IPS-18a (cell line): ENCODE data around the gene DCUN1D2.

ENCODE experiments used
- H3K27ac ChIP-seq: one replicate; pipeline ENCODE4 v1.5.1; 2013; ENCODE audit warnings: low read length
- H3K27me3 ChIP-seq: one replicate; pipeline ENCODE4 v1.6.1; 2013; ENCODE audit warnings: mild to moderate bottlenecking, low read length; ENCODE audit not compliant: control insufficient read depth, insufficient read depth
- H3K36me3 ChIP-seq: one replicate; pipeline ENCODE4 v1.6.1; 2013; ENCODE audit warnings: low read depth, low read length; ENCODE audit not compliant: control insufficient read depth
- H3K4me1 ChIP-seq: one replicate; pipeline ENCODE4 v1.6.1; 2013; ENCODE audit warnings: low read depth, low read length; ENCODE audit not compliant: control insufficient read depth
- H3K4me3 ChIP-seq: one replicate; pipeline ENCODE4 v1.5.1; 2013; ENCODE audit warnings: low read length
- H3K9ac ChIP-seq: one replicate; pipeline ENCODE4 v1.6.1; 2013; ENCODE audit warnings: mild to moderate bottlenecking, low read length, moderate library complexity
- H3K9me3 ChIP-seq: one replicate; pipeline ENCODE4 v1.6.1; 2013; ENCODE audit warnings: low read depth, low read length; ENCODE audit not compliant: control insufficient read depth

DCUN1D2 gene

DNA sequence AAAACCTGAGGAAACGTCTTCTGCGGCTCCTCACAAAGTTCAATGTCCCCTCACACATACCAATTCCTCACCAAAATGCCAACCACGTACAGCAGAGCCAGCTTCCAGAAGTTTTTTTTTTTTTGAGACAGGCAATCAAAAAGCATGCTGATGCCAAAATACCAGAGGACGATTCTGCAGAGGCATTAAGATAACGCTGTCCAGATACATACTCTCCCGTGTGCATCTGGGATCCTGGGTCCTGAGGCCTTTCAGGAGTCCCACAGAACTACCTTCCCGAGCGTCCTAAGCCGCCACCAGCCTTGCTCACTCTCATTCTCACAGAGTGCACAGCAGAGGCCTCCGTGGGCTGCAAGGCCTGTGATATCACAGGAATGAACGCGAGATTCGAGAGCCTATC, 5.0 kb downstream of the DCUN1D2 start:
- H3K27ac ChIP-seq: no peak overlapping the region
- H3K36me3 ChIP-seq: peaks cover 1% of the 10 kb centered on the region
- H3K4me1 ChIP-seq: no peaks in the 10 kb centered on the region

DNA sequence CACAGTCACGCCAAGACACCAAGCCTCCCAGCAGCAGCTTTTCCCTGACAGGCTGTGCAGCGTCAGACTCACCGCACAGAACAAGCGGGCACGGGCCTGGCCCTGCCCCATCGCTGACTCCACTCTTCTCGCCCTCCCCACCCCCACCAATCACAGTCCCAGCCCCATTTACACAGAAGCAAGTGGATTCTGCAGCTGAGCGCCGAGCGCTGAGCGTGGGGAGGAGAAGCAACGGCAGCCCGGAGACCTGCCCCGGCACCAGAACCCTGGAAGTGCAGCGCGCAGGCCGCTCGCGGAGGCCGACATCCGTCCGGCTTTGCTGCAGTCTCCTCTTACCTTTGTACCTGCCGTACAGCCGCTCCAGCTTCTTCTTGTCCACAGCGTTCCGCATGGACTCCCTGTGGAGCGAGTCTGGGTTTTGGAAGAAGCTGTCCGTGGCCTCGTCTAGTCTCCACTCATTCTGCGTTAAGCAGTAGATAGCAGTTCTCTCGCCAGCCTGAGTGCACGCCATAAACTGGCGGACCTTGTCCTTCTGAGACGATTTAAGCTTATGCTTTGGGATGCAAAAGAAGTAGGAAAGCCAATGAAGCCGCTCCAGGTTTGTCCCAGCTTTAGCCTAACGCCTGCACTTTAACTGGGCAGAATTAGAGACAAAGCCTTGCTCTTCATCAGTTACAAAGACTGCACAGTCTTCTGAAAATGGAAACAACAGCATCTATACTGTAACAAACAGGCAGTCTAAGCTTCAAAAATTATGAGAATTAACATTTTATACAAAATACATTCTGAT, 6.8 kb downstream of the DCUN1D2 start:
- Histone ChIP-seq H3K4me1 (no peaks in the 10 kb centered on the region), H3K27me3 (no peaks in the 10 kb centered on the region), H3K9ac (no peak overlapping the region), H3K4me3 (no peak overlapping the region), H3K36me3 (peaks cover 20% of the 10 kb centered on the region), H3K27ac (no peak overlapping the region), H3K9me3 (no peaks in the 10 kb centered on the region)

More for the DNA sequence above, 5.0 kb downstream of the DCUN1D2 start:
- H3K9ac ChIP-seq: no peak overlapping the region
- no peaks in the 10 kb centered on the region for H3K9me3 ChIP-seq
- H3K4me3 ChIP-seq: no peak overlapping the region
- no peaks in the 10 kb centered on the region for H3K27me3 ChIP-seq

DNA sequence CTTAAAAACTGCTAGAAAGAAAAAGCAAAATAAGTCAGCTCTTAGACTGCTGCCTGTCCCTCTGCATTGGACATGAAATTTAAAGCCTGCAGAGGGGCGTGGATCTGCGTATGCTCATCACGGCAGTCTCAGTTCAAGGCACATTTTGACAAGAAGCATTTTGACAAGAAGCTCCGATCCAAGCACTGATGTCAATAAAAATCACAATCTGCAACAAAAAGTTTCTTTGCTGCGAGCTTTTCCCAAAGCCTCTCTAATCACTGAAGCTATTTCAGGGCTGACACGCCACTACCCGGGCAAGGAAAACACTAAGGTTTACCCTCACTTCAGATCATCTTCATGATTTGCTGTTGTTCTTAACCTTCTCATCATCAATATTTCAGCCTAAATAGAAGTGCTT, 7.4 kb downstream of the DCUN1D2 start:
- Histone ChIP-seq H3K27ac (no peak overlapping the region), H3K36me3 (peaks cover 22% of the 10 kb centered on the region), H3K4me1 (no peaks in the 10 kb centered on the region), H3K4me3 (no peak overlapping the region), H3K9me3 (no peaks in the 10 kb centered on the region), H3K9ac (no peak overlapping the region), H3K27me3 (no peaks in the 10 kb centered on the region)

DNA sequence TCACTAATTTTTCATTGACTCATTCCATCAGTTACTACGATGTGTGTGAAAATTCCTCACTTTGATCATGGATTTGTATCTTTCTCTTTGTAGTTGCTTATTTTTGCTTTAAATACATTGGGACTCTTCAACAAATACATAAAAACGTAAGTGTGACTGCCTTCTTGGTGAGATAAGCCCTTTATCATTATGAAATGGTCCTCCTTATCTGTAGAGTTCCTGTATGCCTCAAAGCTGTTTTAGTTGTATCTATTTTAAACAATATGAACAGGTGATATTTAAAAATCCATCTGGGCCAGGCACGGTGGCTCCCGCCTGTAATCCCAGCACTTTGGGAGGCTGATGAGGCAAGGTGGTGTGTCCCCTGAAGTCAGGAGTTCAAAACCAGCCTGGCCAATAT, 11.3 kb downstream of the DCUN1D2 start:
- no peaks in the 10 kb centered on the region for H3K4me1 ChIP-seq
- H3K4me3 ChIP-seq: no peak overlapping the region
- H3K9ac ChIP-seq: no peak overlapping the region
- H3K27ac ChIP-seq: no peak overlapping the region
- H3K36me3 ChIP-seq: peaks cover 47% of the 10 kb centered on the region
- no peaks in the 10 kb centered on the region for H3K27me3 ChIP-seq
- H3K9me3 ChIP-seq: no peaks in the 10 kb centered on the region

DNA sequence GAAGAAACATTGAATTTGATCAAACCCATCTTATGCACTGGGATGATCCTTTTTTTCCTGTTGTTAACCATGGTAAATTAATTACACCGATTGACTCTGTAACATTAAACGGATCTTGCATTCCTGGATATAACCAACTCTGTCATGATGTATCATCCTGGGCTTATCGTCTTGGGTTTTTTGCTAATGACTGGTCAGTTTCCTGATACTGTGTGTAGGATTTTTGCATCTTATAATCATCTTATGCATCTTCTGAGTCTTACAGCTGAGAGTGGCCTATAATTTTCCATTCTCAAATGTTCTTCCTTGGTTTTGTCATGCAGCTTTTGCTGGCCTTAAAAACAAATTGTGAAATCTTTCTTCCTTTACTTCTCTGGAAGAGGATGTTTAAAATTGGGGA, 12.8 kb downstream of the DCUN1D2 start:
- H3K4me3 ChIP-seq: no peak overlapping the region
- H3K36me3 ChIP-seq: peaks cover 53% of the 10 kb centered on the region

DNA sequence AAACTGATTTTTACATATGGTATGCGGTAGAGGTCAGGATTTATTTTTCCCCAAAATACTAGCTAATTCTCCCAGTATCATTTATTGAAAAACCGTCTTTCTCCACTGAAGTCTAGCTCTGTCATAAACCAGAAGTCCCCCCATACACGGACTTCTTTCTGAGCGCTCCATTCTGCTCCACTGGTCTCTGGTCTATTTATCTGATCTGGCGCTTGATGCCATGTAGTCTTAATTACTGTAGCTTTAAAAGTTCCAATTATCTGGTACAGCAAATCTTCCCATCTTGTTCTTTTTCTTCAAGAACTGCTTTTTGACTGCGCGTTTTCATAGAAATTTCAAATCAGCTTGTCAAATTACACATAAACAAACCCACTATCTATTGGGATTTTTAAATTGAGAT, 13.7 kb downstream of the DCUN1D2 start:
- no peak overlapping the region for H3K27ac ChIP-seq
- peaks cover 53% of the 10 kb centered on the region for H3K36me3 ChIP-seq

More for the DNA sequence above, 12.8 kb downstream of the DCUN1D2 start:
- H3K9me3 ChIP-seq: no peaks in the 10 kb centered on the region
- H3K27me3 ChIP-seq: no peaks in the 10 kb centered on the region
- no peaks in the 10 kb centered on the region for H3K4me1 ChIP-seq
- H3K9ac ChIP-seq: no peak overlapping the region
- no peak overlapping the region for H3K27ac ChIP-seq

DNA sequence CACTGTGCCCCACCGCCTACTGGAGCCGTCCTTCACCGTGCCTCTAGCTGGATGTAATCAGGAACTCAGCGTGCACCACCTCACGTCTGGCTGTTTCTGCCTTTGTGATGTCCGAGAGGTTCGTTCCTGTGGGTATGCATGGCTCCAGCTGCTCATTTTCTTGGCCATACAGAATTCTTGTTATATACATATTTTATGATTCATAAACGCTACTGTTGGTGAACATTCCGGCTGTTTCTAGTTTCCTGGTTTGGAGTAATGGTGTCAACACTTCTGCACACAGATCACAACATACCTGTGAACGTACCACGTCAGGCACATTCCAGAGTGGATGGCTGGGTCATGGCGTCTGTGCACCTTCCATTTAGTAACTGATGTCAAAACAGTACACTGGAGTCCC, 14.6 kb downstream of the DCUN1D2 start:
- Histone ChIP-seq H3K9me3 (no peaks in the 10 kb centered on the region), H3K4me3 (no peak overlapping the region), H3K27me3 (no peaks in the 10 kb centered on the region), H3K36me3 (peaks cover 53% of the 10 kb centered on the region), H3K9ac (no peak overlapping the region), H3K27ac (no peak overlapping the region), H3K4me1 (no peaks in the 10 kb centered on the region)

More for the DNA sequence above, 13.7 kb downstream of the DCUN1D2 start:
- no peak overlapping the region for H3K4me3 ChIP-seq
- H3K27me3 ChIP-seq: no peaks in the 10 kb centered on the region
- H3K4me1 ChIP-seq: no peaks in the 10 kb centered on the region
- no peak overlapping the region for H3K9ac ChIP-seq
- no peaks in the 10 kb centered on the region for H3K9me3 ChIP-seq

DNA sequence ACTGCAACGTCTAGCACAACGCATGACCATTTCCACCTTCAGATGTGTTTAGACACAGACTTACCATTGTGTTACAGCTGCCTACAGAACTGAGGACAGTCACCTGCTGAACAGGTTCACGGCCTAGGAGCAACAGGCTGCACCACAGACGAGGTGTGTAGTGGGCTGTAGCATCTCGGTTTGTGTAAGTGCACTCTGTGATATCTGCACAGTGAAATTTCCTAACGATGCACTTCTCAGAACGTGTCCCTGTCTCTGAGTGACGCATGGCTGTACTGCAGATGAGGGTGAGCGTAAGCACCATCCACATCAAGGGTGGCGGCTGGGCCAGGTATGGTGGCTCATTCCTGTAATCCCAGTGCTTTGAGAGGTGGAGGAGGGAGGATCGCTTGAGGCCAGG, 15.2 kb downstream of the DCUN1D2 start:
- H3K4me3 ChIP-seq: no peak overlapping the region

DNA sequence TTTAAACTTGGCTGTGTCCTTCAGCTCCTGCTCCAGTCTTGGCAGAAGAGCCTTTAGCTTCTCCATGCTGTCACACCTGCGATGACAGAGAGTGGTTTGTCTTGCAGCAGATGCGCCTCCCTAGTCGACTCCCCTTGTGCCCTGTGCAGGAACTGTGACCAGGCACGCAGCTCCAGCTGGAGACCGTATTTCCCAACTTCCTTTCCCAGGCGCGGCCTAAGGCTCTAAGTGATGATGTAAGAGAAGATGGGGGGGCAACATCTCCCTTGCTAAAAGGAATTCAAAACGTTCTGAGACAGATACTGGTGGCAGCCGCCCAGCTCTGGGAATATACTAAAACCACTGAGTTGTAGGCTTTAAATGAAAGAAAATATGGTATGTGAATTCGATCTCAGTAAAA, 16.3 kb downstream of the DCUN1D2 start:
- Histone ChIP-seq H3K9me3 (no peaks in the 10 kb centered on the region), H3K27me3 (no peaks in the 10 kb centered on the region), H3K9ac (no peak overlapping the region), H3K4me3 (no peak overlapping the region), H3K4me1 (peaks cover 2% of the 10 kb centered on the region), H3K27ac (no peak overlapping the region), H3K36me3 (peaks cover 38% of the 10 kb centered on the region)

More for the DNA sequence above, 15.2 kb downstream of the DCUN1D2 start:
- no peaks in the 10 kb centered on the region for H3K4me1 ChIP-seq
- H3K27ac ChIP-seq: no peak overlapping the region
- peaks cover 49% of the 10 kb centered on the region for H3K36me3 ChIP-seq
- no peaks in the 10 kb centered on the region for H3K9me3 ChIP-seq
- no peaks in the 10 kb centered on the region for H3K27me3 ChIP-seq
- H3K9ac ChIP-seq: no peak overlapping the region

DNA sequence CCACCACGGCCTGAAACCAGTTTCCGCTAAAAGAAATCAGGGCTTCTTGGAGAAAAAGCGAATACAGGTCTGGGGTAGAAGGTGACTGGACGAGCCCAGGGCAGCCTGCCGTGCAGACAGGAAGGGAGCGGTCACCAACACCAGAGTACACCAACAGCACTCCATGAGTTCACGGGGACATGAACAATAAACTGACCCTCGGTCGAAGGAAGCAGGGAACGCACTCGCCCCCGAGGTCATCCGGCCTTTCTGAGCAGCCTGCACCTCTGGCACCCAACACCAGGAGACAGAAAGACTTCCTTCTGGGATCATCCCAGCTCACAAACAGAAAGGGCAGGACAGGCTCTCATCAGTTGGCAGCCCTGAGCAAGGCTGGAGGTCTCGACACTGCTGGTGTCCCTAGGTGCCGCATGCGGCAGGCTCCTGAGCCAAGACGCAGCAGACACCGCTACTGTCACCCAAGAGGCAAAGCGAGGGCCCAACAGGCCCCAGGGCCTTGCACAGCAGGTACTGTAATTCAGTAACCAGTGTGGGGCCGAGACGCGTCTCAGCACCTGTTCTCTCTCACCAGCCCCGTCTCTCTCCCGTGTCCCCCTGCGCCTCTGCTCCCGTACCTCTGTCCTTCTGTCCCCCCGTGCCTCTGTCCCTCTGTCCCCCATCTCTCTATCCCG, 18.0 kb downstream of the DCUN1D2 start:
- Histone ChIP-seq H3K9me3 (no peaks in the 10 kb centered on the region), H3K4me1 (peaks cover 8% of the 10 kb centered on the region), H3K4me3 (no peak overlapping the region), H3K9ac (no peak overlapping the region), H3K27ac (no peak overlapping the region), H3K27me3 (no peaks in the 10 kb centered on the region), H3K36me3 (peaks cover 25% of the 10 kb centered on the region)

DNA sequence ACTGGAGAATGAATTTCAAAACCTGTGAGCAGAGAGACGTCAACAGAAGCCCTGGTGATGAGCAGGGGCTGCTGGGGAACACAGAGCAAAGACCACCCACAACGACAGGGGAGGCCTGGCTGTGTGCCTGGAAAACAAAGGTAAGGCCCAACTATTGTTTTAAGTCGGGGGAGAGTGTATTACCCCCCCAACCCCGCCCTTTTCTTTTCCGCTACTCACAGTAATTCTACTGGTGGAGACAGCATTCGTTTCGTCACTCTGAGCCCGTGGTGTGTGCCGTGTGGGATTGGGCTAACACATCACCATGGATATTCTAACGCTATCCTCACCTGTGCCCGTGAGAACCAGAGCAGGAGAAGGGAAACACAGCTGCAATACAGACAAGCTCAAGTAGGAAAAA, 18.7 kb downstream of the DCUN1D2 start:
- Histone ChIP-seq H3K9me3 (no peaks in the 10 kb centered on the region), H3K27ac (no peak overlapping the region), H3K36me3 (peaks cover 25% of the 10 kb centered on the region), H3K4me1 (peaks cover 8% of the 10 kb centered on the region), H3K9ac (no peak overlapping the region), H3K27me3 (no peaks in the 10 kb centered on the region), H3K4me3 (no peak overlapping the region)
